GM19438 (cell line): Measurements from ENCODE around the gene TRIM7.

ENCODE experiments used
- ATAC-seq: cut with Tn5 transposase; IDR thresholded peaks from one replicate; pipeline ENCODE4 v1.9.1; 2021; ENCODE audit warnings: low read depth; ENCODE audit not compliant: unreplicated experiment

Gene TRIM7

GRCh38 chr5:181204826-181205760, at the start of gene TRIM7:
TSS of gene TRIM7 (minus strand) at chr5:181205196. CDS start at chr5:181205110, 86 bp downstream.
- no peak for ATAC-seq

- ATAC-seq = no peak
Measured at GRCh38 chr5:181248277-181248676, 43.3 kb upstream of the TRIM7 start.

GRCh38 chr5:181246276-181247049, 41.5 kb upstream of the TRIM7 start:
- ATAC-seq = peak; percentile 40

GRCh38 chr5:181245427-181246275, 40.7 kb upstream of the TRIM7 start:
- ATAC-seq = peak; percentile 12

- ATAC-seq = peak; percentile 62
Measured at GRCh38 chr5:181243564-181244343, 38.8 kb upstream of the TRIM7 start, which contains the start of gene RACK1. TSS of gene RACK1 (minus strand) at chr5:181243906. CDS start at chr5:181243800, 106 bp downstream.

DNA sequence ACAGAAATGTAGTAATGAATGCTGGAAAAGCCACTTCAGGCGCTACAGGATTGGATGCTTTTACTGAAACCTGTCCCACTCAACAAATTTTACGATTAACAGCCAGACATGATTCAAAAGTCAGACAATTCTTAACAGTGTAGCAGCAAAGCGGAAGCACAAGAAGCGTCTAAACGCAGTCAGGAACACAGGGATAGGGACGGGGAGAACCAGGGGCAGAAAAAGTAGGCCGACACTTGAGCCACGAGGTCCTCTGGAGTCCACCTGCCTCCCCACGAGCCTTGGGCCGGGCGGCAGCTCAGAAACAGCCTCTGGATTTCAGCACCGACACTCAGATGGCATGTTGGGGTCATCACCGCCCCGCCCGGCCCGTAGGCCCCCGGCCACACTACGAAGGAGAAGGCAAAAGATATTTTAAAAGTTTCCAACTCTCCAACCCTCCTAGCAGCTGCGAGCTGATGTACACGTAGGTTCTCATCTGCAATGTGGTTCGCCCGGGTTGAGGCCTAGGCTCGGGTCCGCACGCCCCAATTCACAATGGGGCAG, 38.1 kb upstream of the TRIM7 start:
- no peak for ATAC-seq

DNA sequence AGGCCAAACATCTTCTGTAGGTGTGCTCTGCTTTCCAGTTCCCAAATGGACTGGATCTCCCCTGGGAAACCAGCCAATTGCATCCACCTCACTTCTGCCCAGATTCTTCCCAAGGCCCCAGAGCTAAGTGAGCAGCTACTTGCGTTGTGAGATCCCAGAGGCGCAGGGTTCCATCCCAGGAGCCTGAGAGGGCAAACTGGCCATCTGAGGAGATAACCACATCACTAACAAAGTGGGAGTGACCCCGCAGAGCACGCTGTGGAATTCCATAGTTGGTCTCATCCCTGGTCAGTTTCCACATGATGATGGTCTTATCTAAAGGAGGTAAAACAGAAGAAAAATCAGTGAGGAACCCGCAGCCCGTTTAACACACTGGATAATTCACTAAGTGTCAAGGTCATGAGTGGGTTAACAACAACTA, 37.0 kb upstream of the TRIM7 start:
- ATAC-seq = no peak

DNA sequence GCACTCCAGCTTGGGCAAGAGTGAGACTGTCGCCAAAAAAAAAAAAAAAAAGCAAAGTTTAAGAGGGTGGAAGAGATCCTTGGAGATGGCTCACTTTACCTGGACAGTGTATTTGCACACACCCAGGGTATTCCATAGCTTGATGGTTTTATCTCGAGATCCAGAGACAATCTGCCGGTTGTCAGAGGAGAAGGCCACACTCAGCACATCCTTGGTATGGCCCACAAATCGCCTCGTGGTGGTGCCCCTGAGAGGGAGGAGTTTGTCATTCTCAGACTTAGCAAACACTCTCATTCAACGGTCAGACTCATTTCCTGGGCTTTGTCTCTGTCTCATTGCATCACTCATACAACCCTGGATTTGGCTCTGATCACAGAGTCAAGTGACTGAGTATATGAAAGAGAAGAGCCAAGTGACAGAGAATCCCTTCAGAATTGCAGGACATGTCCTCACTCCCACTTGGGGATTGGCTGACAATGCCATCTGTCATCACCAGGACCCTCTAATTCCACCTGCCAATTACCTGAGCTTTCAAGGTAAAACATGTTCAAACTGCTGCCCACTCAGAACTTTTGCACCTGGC, 36.5 kb upstream of the TRIM7 start:
- ATAC-seq = no peak

DNA sequence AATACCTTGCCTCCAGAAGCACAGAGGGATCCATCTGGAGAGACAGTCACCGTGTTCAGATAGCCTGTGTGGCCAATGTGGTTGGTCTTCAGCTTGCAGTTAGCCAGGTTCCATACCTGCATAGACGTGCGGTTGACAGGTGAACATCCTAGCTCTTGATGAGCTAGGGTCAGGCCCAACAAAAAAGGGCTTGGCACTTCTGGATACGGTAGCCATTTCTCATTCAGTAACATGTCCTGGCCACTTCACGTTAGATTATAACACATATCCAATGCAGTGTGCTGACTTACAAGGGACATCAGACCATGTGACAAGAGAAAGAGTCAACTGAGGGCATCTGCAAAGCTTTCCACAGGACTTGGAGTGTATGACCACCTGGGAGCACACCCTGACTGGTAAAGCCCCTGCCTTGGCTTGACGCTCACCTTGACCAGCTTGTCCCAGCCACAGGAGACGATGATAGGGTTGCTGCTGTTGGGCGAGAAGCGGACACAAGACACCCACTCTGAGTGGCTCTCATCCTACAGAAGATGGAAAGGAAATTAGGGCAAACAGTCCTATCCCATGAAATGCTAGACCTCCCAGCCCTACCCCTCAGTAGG, 34.2 kb upstream of the TRIM7 start:
- ATAC-seq = no peak

DNA sequence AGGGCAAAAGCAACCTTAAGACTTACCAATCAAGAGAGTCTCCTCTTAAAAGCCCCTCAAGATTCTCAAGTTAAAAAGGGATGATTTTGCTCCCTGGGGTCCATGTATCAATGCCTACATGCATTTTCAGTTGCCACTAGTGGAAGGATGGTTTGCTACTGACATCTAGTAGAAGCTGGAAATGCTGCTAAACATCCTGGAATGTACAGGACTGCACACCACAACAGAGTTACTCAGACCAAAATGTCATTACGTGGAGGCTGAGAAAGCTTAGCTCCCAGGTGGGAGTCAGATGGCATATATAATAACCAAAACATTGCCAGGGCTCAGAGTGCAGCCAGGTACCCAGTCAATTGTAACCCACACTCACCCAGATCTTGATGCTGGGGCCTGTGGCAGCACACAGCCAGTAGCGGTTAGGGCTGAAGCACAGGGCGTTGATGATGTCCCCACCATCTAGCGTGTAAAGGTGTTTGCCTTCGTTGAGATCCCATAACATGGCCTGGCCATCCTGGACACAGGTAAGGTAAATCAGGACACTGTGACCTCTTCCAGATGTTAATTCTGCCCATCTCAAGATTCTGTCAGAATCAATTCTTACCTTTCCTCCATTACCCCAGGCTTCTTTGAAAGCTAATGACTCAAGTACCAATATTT, 32.9 kb upstream of the TRIM7 start:
- ATAC-seq = no peak

DNA sequence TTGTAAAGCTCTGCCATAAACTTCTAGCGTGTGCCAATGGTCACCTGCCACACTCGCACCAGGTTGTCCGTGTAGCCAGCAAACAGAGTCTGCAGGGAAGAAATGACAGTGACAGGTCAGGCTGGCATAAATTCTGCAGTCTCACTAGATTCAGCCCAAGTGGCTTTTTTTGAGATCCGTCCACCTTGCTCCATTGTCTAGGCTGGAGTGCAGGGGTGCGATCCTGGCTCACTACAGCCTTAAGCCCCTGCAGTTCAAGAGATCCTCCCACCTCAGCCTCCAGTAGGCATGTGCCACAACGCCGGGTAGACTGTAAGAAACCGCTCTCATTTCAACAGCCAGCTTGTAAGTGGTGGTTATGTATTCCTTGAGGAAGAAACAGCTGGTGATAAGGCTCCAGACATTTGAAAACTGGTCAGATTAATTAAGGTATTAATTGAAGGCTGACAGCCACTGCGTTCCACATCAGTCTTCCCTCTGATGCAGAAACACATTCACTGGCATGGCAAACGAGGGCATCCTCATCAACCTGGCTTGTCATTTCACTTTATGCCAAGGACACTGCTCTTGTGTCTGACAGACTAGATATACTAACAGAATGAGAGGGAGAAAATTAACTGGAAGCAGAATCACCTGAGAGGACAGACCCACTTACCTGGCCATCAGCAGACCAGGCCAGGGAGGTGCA, 32.1 kb upstream of the TRIM7 start:
- no peak for ATAC-seq

GRCh38 chr5:181236471-181236870, 31.5 kb upstream of the TRIM7 start:
- ATAC-seq = no peak

DNA sequence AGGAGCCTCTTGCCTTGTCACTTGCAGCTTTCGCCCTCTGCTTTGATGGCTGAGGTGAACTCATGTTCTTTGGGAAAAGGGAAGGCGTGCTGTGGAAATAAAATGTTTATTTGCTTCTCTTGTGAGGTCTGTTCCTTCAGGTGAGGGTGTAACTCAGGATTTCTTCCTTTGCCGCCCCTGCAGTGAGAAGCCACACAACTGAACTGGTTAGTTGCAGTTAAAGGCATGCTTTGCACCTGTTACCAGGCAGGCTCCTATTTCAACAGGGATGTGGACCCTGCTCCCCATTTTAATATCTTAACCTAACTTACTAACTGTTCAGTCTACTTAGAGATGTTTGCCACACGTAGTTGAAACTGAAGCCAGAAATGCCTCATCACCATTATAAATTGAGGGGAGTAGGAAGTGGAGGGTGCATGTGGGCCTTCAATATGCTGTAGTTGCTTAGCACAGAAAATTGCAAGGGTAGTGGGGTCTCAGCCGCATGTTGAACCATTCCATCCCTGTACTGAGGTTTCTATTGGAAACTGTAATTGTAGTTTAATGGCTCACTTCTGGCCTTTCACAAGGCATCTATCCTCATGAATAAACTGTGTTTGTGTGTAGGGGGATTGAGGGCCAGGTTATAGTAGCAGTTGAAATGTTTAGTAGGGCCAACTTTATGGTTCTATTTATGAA, 30.8 kb upstream of the TRIM7 start:
- ATAC-seq = no peak

DNA sequence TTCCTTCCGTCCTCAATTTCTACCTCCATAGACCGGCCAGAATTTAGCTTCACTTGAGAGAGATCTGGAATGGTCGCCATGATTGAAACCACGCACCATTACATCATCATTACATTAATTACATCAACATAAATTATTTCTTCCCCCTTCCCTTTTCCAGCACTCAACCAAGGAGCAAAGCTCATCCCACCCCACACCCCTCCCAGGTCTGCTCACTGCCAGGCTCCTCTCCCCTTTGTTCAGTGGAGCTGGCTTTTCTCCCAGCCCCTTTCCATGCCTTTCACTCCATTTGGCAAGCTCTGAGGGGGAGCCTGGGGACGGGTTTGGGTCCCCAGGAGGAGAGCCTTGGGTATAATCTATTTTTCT, 30.3 kb upstream of the TRIM7 start:
- no peak for ATAC-seq

DNA sequence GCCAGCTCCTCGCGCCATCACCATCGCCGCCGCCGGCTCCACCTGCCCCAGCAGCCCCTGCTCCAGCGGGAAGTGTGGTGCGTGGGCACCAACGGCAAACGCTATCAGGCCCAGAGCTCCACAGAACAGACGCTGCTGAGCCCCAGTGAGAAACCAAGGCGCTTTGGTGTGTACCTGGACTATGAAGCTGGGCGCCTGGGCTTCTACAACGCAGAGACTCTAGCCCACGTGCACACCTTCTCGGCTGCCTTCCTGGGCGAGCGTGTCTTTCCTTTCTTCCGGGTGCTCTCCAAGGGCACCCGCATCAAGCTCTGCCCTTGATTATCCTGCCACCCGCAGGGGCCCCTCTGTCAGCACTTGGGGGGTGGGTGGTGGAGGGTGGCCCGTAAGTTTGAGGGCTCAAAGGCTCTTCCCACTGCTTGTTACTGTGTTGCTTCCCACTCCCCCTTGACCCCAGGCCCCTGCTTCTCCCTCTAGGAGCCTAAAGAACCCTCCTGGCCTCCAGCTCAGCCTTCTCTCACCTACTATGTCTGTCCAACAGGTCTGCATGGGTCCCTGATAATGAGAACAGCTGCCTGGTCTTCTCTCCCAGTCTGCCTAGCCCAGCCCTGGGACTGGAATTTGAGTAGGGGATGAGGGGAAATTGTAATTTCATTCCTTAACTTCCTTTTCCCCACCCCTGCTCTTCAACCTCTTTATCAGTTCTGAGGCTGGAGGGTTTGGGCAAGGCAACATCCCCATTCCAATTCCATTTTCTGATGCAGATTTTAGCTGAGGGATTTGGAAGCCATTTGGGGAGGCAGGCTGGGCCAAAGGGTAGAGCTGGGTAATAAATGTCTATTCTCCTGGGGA, 29.7 kb upstream of the TRIM7 start:
- ATAC-seq = no peak

GRCh38 chr5:181233801-181234454, 28.9 kb upstream of the TRIM7 start:
- no peak for ATAC-seq
